H9 (cell line): ENCODE results near the gene WDR17. TPM values are rescaled to one million over a fixed set of nuclear protein-coding genes. Genes with fewer than 3 reads are reported as not detected.

ENCODE experiments used
- DNase-seq: peaks from one replicate; pipeline ENCODE4 v3.0.0-alpha.2; 2017
- H2AFZ ChIP-seq: one replicate; pipeline ENCODE4 v1.6.1; 2013; ENCODE audit warnings: mild to moderate bottlenecking, low read length, control low read depth, moderate library complexity
- H2AK5ac ChIP-seq: 2 replicates; pipeline ENCODE4 v1.6.1; 2013; ENCODE audit warnings: low read length, control low read depth, mixed read lengths; ENCODE audit not compliant: insufficient read length
- H2BK120ac ChIP-seq: one replicate; pipeline ENCODE4 v1.6.1; 2013; ENCODE audit warnings: low read depth, mild to moderate bottlenecking, low read length, control low read depth, inconsistent platforms; ENCODE audit not compliant: poor library complexity, severe bottlenecking
- H2BK12ac ChIP-seq: 2 replicates; pipeline ENCODE4 v1.6.1; 2013; ENCODE audit warnings: low read length, control low read depth, mixed read lengths, low read depth; ENCODE audit not compliant: insufficient read length
- H2BK15ac ChIP-seq: 2 replicates; pipeline ENCODE4 v1.6.1; 2013; ENCODE audit warnings: low read depth, low read length, control low read depth
- H2BK20ac ChIP-seq: one replicate; pipeline ENCODE4 v1.6.1; 2013; ENCODE audit warnings: low read depth, mild to moderate bottlenecking, low read length, control low read depth, inconsistent platforms; ENCODE audit not compliant: poor library complexity, severe bottlenecking
- H2BK5ac ChIP-seq: 2 replicates; pipeline ENCODE4 v1.6.1; 2013; ENCODE audit warnings: low read length, control low read depth, mixed read lengths; ENCODE audit not compliant: insufficient read length
- H3K14ac ChIP-seq: 2 replicates; pipeline ENCODE4 v1.6.1; 2013; ENCODE audit warnings: low read length, control low read depth; ENCODE audit not compliant: insufficient read depth
- H3K18ac ChIP-seq: 2 replicates; pipeline ENCODE4 v1.6.1; 2013; ENCODE audit warnings: low read depth, mild to moderate bottlenecking, mixed read lengths, low read length, control low read depth; ENCODE audit not compliant: insufficient read length
- H3K23ac ChIP-seq: 2 replicates; pipeline ENCODE4 v1.6.1; 2013; ENCODE audit warnings: low read length, control low read depth, mixed read lengths, low read depth; ENCODE audit not compliant: insufficient read length
- H3K23me2 ChIP-seq: 2 replicates; pipeline ENCODE4 v1.6.1; 2013; ENCODE audit warnings: low read depth, mild to moderate bottlenecking, mixed read lengths, low read length, control low read depth; ENCODE audit not compliant: insufficient read length, poor library complexity, severe bottlenecking
- H3K27ac ChIP-seq: 2 replicates; pipeline ENCODE4 v1.5.1; 2013; ENCODE audit warnings: low read length, control low read depth, mixed read lengths, low read depth; ENCODE audit not compliant: insufficient read length
- H3K27me3 ChIP-seq: 2 replicates; pipeline ENCODE4 v1.6.1; 2013; ENCODE audit warnings: low read length, control low read depth, inconsistent platforms; ENCODE audit not compliant: insufficient read depth
- H3K4ac ChIP-seq: 2 replicates; pipeline ENCODE4 v1.6.1; 2013; ENCODE audit warnings: low read depth, mild to moderate bottlenecking, control low read depth, inconsistent platforms, low read length, moderate library complexity
- H3K4me1 ChIP-seq: 2 replicates; pipeline ENCODE4 v1.6.1; 2013; ENCODE audit warnings: low read length, control low read depth, inconsistent platforms; ENCODE audit not compliant: insufficient read depth
- H3K4me2 ChIP-seq: 2 replicates; pipeline ENCODE4 v1.6.1; 2013; ENCODE audit warnings: low read length, control low read depth, mixed read lengths; ENCODE audit not compliant: insufficient read length, insufficient read depth
- H3K56ac ChIP-seq: 2 replicates; pipeline ENCODE4 v1.6.1; 2013; ENCODE audit warnings: low read depth, mild to moderate bottlenecking, mixed read lengths, low read length, control low read depth; ENCODE audit not compliant: insufficient read length
- H3K79me1 ChIP-seq: 2 replicates; pipeline ENCODE4 v1.6.1; 2013; ENCODE audit warnings: low read depth, mild to moderate bottlenecking, moderate library complexity, low read length, control low read depth, inconsistent platforms; ENCODE audit not compliant: insufficient read depth, poor library complexity, severe bottlenecking
- H3K79me2 ChIP-seq: 2 replicates; pipeline ENCODE4 v1.6.1; 2013; ENCODE audit warnings: low read length, control low read depth, inconsistent platforms; ENCODE audit not compliant: insufficient read depth
- H3K9ac ChIP-seq: 2 replicates; pipeline ENCODE4 v1.6.1; 2013; ENCODE audit warnings: low read length, control low read depth, mixed read lengths; ENCODE audit not compliant: insufficient read length; ENCODE audit errors: extremely low read depth
- H3K9me3 ChIP-seq: one replicate; pipeline ENCODE4 v1.6.1; 2013; ENCODE audit warnings: low read depth, low read length, inconsistent platforms; ENCODE audit not compliant: control insufficient read depth
- H3T11ph ChIP-seq: one replicate; pipeline ENCODE4 v1.6.1; 2013; ENCODE audit warnings: mild to moderate bottlenecking, low read length, control low read depth, inconsistent platforms
- H4K20me1 ChIP-seq: one replicate; pipeline ENCODE4 v1.6.1; 2013; ENCODE audit not compliant: control insufficient read depth, insufficient read length, insufficient read depth
- H4K5ac ChIP-seq: 2 replicates; pipeline ENCODE4 v1.6.1; 2013; ENCODE audit warnings: low read depth, mild to moderate bottlenecking, mixed read lengths, low read length, control low read depth; ENCODE audit not compliant: insufficient read length
- H4K8ac ChIP-seq: replicated peaks from 2 replicates; pipeline ENCODE4 v1.6.1; 2013; ENCODE audit warnings: low read length, control low read depth, mixed read lengths, low read depth; ENCODE audit not compliant: insufficient read length
- H4K91ac ChIP-seq: 2 replicates; pipeline ENCODE4 v1.6.1; 2013; ENCODE audit warnings: low read depth, mild to moderate bottlenecking, moderate library complexity, mixed read lengths, low read length, control low read depth; ENCODE audit not compliant: insufficient read length
- H3K27ac Mint-ChIP-seq, 3 experiments: 2 replicates in 2 of 3; 3 replicates in 1 of 3; pipeline ENCODE4 v1.8.0; 2020 to 2021; ENCODE audit warnings: mixed read lengths in 3 of 3, mild to moderate bottlenecking in 1 of 3, moderate library complexity in 1 of 3
- H3K27me3 Mint-ChIP-seq: 2 replicates; pipeline ENCODE4 v1.8.0; 2021; ENCODE audit warnings: low read depth, mild to moderate bottlenecking, moderate library complexity, mixed read lengths
- H3K36me3 Mint-ChIP-seq, 3 experiments: 2 replicates in 2 of 3; 3 replicates in 1 of 3; pipeline ENCODE4 v1.8.0; 2020 to 2021; ENCODE audit warnings: low read depth in 3 of 3, mixed read lengths in 3 of 3; ENCODE audit not compliant: insufficient read depth in 1 of 3
- H3K4me1 Mint-ChIP-seq, 2 experiments: 2 replicates each; pipeline ENCODE4 v1.8.0; 2020; ENCODE audit warnings: mixed read lengths in 2 of 2
- H3K4me3 Mint-ChIP-seq, 2 experiments: 2 replicates in 1 of 2; 3 replicates in 1 of 2; pipeline ENCODE4 v1.8.0; 2020 to 2021; ENCODE audit warnings: mild to moderate bottlenecking in 2 of 2, mixed read lengths in 2 of 2, moderate library complexity in 1 of 2
- H3K9me3 Mint-ChIP-seq, 2 experiments: 2 replicates in 1 of 2; 3 replicates in 1 of 2; pipeline ENCODE4 v1.8.0; 2020; ENCODE audit warnings: mild to moderate bottlenecking in 2 of 2, mixed read lengths in 2 of 2, moderate library complexity in 1 of 2
- WGBS: extraction: QIAGEN DNeasy Blood & Tissue Kit; methylation state at CpG from one replicate; pipeline ENCODE4 v1.1.7; 2013; ENCODE audit warnings: missing lambda C conversion rate, low lambda C conversion rate, mixed read lengths; ENCODE audit not compliant: insufficient read length; ENCODE audit errors: extremely low coverage; 5-methylcytosine and 5-hydroxymethylcytosine counted together
- total RNA-seq: library from RNA; stranded (reverse); gene quantifications from 2 replicates; pipeline ENCODE4 v1.2.1, GENCODE V29; 2021
- TF ChIP-seq, protein P1 (sequence below): fragments of 200-600 bp; sonication (generic); conservative IDR thresholded peaks from 3 replicates; pipeline ENCODE4 v1.8.0; 2021; ENCODE audit warnings: antibody characterized with exemption, mild to moderate bottlenecking

The WDR17 gene
- total RNA-seq, 1 experiment from 2014 or later: 2.6 TPM

DNA sequence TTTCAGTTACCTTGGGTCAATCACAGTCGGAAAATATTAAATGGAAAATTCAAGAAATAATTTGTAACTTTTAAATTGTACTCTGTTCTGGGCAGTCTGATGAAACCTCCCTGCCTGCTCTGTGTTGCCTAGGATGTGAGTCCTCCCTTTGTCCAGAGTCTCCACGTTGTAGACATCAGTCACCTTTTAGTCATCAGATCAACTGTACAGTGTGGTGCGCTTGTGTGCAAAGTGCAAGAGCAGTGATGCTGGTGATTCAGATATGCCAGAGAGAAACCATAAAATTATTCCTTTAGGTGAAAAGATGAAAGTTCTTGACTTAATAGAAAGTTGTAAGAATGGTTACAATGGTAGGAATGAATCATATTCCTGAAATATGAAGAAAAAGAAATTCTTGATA, 128.3 kb downstream of the WDR17 start:
- Histone ChIP-seq H4K8ac (no peak overlapping the region), H3K79me1 (no peaks in the 10 kb centered on the region), H2BK120ac (no peak overlapping the region), H3K23me2 (peaks cover 3% of the 10 kb centered on the region), H4K5ac (no peak overlapping the region), H2AK5ac (no peak overlapping the region), H3K23ac (no peak overlapping the region), H4K91ac (no peak overlapping the region), H3K27me3 (no peaks in the 10 kb centered on the region), H3K27ac (no peak overlapping the region), H3K4me1 (no peaks in the 10 kb centered on the region; the same call in 1 of the 2 replicates), H3K4ac (no peak overlapping the region), H3K9ac (no peak overlapping the region), H2AFZ (no peak overlapping the region), H2BK5ac (no peak overlapping the region), H4K20me1 (no peaks in the 10 kb centered on the region), H3K9me3 (no peaks in the 10 kb centered on the region), H3K79me2 (no peaks in the 10 kb centered on the region), H3T11ph (no peak overlapping the region), H2BK12ac (no peak overlapping the region), H2BK20ac (no peak overlapping the region), H3K14ac (no peak overlapping the region), H3K4me2 (no peak overlapping the region), H2BK15ac (no peak overlapping the region), H3K18ac (no peak overlapping the region), H3K56ac (no peak overlapping the region)
- TF ChIP-seq, protein P1, sequence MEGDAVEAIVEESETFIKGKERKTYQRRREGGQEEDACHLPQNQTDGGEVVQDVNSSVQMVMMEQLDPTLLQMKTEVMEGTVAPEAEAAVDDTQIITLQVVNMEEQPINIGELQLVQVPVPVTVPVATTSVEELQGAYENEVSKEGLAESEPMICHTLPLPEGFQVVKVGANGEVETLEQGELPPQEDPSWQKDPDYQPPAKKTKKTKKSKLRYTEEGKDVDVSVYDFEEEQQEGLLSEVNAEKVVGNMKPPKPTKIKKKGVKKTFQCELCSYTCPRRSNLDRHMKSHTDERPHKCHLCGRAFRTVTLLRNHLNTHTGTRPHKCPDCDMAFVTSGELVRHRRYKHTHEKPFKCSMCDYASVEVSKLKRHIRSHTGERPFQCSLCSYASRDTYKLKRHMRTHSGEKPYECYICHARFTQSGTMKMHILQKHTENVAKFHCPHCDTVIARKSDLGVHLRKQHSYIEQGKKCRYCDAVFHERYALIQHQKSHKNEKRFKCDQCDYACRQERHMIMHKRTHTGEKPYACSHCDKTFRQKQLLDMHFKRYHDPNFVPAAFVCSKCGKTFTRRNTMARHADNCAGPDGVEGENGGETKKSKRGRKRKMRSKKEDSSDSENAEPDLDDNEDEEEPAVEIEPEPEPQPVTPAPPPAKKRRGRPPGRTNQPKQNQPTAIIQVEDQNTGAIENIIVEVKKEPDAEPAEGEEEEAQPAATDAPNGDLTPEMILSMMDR: no peak
- DNase-seq: no peak
- no CpG with 5 or more reads among the region's 3 CpGs for WGBS
- Mint-ChIP-seq H3K9me3 (no peaks in the 10 kb centered on the region), H3K4me3 (no peak overlapping the region), H3K36me3 (no peaks in the 10 kb centered on the region), H3K4me1 (peaks cover 32 to 33% of the 10 kb centered on the region in 2 experiments), H3K27ac (no peak overlapping the region), H3K27me3 (no peaks in the 10 kb centered on the region)
